Activated CD4-positive, CD25-positive, alpha-beta regulatory T cell treated with anti-CD3 and anti-CD28 coated beads, Interleukin-2, amount 50 U/mL, for 24 hours (primary cell): ENCODE results near the gene POM121C.
"Not testable (repeated sequence)": the region's sequence is repeated elsewhere in the genome, so short reads cannot be mapped to it uniquely, and the experiment has no call there.

Experiments
- ATAC-seq, 2 donors: fragments of 150-1000 bp; cut with Tn5 transposase; one replicate each; pipeline ENCODE4 v1.10.0; 2021; ENCODE audit warnings: mild to moderate bottlenecking in 1 of 2, moderate library complexity in 1 of 2

Gene POM121C

DNA sequence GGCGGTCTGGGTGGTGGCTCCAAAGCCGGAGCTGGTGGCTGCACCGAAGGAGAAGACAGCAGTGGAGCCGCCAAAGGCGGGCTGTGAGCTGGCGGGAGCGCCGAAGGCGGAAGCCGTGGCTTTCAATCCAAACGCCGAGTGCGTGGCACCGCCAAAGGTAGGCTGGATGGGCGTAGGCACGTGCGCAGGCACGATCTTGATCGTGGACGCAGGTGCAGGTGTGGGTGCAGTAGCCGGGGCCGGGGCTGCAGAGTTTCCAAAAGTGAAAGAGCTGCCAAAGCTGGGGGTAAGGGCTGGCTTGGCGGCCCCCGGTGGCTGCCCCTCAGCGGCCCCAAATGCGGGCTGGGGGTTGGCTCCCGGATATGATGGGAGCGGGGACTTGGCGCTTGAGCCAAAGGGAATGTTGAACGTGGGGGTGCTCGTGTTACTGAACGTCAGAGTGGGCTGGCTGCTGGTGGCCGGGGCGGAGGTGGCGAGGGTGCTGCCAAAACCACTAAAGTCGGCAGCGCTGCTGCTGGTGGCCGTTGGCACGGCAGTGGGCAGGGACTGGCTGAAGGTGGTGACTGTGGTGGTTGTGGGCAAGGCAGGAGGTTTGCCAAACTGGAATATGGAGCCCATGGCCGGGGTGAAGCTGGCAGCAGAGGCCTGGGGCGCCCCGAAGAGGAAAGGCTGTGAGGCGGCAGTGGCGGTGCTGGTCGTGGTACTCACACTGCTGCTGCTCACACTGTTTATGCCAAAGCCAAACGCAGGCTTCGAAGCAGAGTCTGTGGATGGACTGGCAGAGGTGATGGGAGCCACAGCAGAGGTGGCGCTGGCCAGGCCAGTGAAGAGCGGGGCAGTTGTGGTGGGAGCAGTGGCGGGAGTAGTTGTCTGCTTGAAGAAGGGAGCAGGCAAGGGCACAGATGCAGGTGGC is 64.0 kb downstream of the POM121C start:
- ATAC-seq, result not testable (repeated sequence)

DNA sequence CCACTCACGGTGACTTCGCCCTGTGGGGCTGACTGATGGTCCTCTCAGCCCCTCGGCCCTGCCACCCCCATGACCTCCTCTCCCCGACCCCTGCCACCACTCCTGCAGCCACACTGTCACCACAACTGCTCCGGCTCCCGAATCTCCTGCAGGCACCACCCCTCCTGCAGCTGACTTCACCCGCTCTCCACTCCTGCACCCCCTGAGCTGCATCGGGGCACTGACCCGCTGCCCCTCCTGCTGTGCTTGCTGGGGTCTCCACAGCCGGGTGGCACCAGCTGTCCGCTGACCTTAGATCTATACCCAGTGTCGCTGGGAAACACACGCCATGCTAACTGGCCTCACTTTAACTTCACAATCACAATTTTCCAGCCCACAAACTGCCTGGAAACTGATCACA is 65.9 kb downstream of the POM121C start:
- ATAC-seq, result not testable (repeated sequence)

DNA sequence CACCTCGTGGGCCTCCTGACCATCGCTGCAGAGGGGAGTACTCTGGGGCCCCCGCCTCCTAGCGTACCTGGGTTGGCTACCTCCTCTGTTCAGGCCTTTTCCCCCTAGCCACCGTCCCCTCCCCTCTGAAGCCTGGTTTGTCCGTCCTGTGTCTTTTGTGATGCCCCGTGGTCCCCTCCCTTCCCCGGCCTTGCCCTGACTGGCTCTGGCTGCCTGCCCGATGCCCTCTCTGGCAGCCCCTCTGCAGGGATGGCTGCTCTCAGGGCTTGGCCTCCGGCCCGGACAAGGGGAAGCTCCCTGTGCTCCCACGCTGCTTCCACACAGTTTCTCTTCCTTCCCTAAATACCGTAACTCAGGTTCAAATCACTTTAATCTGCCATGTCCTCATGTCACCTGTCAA is 66.4 kb downstream of the POM121C start:
- not testable (repeated sequence) for ATAC-seq

DNA sequence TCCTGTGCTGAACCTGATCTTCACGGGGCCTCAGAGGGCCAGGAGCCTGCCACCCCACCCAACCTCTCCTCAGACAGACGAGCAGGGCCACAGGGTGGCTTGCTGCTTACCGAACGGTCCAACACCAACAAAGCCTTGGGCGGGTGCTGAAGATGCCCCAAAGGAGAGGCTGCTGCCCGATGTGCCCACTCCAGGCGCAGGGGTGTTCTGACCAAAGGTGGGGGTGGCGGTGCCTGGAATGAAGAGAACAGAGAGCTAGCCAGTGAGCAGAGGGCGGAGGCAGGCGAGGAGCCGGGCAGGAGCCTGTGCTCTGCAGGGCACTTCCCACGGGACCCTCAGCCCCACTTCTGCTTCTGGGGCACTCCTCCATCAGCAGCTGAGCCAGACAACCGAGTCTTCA is 66.9 kb downstream of the POM121C start:
- not testable (repeated sequence) for ATAC-seq

DNA sequence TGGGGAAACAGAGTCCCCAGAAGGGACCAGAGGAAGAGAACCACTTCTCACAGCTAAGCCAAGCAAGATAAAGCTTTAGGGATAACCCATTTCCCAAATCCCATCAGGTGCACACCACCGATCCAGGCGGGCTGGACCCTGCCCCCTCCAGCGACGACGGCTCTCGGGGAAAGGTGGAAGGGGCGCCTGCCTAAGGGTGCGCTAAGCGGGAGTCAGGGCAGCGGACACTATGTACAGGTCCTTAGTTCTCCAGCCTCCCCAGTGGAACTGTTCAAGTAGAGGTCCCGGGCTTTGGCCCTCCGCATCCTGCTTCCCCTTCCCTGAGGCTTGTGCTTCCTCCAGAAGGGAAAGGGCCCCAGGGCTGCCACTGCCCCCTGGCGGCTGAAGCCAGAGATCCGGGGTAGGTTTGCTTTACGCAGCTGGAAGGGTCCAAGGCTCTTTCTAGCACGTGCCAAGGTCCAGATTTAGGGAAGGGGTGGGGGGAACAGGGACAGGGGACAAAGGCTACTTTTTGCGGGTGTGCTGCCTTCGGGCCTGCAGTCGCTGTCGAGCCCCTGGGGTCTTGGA is 67.7 kb downstream of the POM121C start:
- ATAC-seq, result not testable (repeated sequence)

DNA sequence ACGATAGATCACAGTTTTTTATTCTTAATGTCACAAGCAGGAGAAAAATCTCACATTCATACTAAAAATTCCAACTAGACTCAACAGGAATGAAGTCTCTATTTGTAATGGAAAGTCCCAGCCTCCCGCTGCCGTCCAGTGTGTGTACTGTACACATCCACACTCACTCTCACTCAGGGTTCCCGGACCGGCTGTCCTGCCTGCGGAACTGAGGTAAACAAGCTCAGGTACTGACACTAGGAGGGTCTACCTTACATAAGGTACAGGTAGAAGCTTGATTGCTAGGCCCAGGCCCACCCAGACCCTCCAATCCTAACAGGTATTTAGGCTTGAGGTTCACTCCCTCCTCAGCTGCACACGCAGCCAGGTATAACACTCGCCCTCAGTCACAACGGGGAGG is 69.3 kb downstream of the POM121C start:
- not testable (repeated sequence) for ATAC-seq

DNA sequence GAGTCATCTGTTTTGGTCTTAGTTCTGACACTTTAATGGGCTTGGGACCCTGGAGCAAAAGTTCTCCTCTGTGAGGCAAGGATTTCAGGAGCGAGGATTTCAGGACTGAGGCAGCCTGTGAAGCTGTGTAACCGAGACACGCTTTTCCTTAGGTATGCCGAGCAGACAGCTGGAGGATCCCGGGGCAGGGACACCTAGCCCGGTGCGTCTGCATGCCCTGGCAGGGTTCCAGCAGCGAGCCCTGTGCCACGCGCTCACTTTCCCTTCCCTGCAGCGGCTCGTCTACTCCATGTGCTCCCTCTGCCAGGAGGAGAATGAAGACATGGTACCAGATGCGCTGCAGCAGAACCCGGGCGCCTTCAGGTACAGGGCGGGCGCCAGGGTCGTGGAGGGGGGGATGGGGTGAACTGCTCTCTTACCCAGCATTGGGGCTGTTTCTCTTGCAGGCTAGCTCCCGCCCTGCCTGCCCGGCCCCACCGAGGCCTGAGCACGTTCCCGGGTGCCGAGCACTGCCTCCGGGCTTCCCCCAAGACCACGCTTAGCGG is 70.2 kb downstream of the POM121C start:
- not testable (repeated sequence) for ATAC-seq

DNA sequence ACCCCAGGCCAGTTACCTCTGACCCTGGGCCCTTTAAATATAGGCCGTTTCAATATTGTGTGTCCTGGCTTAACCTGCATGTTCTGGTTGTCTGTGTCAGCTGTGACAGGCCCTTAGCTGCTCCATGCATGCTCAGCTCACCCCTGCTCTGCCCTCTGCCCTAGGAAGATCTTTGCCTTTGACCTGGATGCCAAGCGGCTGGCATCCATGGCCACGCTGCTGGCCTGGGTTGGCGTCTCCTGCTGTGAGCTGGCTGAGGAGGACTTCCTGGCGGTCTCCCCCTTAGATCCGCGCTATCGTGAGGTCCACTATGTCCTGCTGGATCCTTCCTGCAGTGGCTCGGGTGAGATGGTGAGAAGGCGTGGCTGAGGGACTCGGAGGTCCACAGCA is 70.7 kb downstream of the POM121C start:
- ATAC-seq, result not testable (repeated sequence)

DNA sequence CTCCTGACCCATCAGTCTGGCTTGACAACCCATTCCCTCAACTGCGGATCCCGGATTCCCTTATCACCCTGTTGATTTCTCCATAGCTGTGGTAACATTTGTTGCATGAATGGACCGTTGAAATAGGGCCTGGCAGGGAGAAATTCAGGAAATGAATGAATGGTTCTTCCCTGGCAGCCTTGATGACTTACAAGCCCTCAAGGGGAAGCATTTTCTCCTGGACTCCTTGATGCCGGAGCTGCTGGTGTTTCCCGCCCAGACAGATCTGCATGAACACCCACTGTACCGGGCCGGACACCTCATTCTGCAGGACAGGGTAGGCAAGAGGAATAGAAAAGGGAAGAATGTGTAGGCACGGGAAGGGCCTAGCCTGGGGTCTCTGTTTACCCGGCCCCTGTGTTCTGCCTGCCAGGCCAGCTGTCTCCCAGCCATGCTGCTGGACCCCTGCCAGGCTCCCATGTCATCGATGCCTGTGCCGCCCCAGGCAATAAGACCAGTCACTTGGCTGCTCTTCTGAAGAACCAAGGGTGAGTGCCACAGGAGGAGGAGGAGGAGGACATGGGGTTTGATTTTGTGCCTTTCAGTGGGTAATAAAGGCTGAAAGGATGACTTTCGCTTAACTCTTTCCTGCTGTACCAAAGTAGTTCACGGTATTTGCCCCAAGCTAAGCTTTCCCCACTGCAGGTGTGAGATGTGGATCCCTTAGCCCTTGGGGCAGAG is 71.2 kb downstream of the POM121C start:
- ATAC-seq, result not testable (repeated sequence)

DNA sequence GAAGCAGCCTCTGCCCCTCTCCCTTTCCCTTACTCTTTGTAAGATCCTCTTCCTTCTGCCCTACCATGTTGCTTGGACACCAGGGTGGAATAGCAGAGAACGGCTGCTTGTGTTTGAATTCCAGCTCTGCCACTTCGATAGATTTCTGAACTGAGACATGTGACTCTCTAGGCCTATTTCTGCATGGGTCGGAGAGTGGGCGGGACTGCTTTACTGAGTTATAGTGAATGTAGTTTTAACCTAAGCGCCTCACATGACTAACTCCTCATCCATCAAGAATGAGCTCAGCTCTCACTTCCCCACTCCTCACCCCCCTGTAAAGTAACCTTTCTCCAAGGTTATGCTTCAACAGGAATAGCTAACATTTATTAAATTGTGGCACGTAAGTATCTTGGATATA is 71.9 kb downstream of the POM121C start:
- ATAC-seq, result not testable (repeated sequence)

DNA sequence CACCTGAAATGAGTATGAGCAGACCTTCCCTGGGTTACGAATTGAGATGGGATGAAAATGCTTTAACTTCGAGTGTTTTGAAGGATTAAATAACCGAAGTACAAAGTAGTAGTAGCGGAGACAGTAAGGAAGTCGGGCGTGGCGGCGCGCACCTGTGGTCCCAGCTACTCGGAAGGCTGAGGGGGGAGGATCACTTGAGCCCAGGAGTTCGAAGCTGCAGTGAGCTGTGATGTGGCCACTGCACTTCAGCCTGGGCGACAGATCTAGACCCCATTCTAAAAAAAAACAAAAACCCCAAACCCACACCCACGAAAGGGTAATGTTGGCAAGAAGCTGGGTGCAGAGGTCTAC is 75.3 kb downstream of the POM121C start:
- ATAC-seq, result peak in 1 of 2 donors; percentile 5

DNA sequence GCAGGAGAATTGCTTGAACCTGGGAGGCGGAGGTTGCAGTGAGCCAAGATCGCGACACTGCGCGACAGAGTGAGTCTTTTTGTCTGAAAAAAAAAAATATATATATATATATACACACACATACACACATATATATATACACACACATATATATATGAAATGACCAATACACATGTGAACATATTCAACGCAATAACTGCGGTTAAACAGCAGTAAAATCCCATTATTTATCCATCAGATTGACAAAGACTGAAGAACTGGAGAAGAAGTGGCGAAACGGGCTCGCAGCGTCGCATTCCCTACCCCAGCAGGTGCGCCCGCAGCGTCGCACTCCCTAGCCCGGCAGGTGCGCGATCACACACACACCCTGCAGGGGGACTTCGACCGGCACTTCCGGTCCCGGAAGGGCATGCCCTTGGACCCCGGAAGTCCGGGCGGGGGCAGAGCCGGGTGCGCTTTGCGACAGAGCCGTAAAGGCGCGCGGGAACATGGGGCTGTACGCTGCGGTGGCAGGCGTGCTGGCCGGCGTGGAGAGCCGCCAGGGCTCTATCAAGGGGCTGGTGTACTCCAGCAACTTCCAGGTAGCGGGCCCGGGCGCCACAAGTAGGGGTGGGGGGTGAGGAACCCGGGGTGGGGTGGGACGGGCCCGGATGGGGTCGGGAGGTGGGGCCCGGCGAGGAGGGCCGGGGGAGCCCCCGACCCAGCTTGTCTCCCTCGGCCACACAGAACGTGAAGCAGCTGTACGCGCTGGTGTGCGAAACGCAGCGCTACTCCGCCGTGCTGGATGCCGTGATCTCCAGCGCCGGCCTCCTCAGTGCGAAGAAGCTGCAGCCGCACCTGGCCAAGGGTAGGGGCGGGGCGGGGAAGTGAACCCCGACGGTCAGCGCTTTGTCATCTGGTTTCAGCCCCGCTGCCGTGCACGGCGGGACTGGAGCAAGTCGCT is 75.9 kb downstream of the POM121C start:
- peak; percentile 93 to 96 for ATAC-seq

DNA sequence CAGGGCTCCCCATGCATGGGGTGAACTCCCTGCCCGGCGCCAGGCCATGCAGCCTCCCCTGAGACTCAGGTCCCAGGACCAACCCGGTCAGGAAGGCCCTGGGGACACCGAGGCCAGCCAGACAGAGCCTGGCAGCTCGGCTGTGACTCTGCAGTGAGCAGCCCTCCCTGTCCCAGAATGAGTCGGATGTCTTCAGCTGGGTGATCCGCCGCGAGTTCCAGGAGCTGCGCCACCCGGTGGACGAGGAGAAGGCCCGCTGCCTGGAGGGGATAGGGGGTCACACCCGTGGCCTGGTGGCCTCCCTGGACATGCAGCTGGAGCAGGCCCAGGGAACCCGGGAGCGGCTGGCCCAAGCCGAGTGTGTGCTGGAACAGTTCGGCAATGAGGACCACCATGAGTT is 81.4 kb downstream of the POM121C start:
- not testable (repeated sequence) for ATAC-seq

DNA sequence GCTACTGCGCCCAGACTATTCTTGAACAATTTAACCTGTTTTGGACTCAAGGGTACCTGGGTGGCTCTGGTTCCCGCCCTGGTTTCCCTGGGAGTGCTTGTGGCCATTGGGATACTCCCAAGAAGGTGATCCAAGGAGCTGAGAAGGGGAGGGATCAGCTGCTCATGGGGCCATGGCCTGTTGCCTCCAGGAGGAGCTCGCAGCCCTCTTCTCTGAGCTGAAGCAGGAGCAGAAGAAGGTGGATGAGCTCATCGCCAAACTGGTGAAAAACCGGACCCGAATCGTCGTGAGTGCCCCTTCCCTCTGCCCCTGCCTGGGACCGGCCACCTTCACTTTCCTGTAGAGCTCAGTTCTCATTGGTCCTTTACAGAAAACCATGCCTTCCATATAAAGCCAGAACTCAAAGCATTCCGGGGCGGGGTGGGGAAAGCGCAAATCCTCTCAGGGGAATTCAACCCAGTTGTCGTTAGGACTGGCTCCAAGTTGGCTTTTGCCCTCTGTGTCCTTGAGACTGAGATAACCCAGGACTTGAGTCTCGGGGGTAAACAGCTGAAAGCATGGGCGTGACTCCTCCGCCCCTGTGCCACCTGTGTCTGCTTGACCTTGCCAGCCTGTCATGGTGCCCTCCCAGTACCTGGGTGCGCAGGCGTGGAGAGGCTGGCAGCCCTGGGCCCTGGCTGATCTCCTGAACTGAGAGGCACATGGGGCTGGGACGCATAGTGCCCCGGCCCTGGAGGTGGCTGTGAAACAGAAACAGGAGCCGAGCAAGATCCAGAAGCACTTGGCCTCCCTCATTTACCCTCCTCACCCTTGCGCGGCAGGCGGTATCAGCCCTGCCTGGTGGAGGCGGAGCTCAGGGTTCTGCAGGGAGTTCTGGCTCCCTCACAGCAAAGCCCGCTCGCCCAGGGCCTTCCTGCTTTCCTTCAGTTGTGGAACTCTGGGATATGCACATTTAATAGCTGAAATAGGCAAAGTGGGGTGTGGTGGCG is 82.3 kb downstream of the POM121C start:
- not testable (repeated sequence) for ATAC-seq

DNA sequence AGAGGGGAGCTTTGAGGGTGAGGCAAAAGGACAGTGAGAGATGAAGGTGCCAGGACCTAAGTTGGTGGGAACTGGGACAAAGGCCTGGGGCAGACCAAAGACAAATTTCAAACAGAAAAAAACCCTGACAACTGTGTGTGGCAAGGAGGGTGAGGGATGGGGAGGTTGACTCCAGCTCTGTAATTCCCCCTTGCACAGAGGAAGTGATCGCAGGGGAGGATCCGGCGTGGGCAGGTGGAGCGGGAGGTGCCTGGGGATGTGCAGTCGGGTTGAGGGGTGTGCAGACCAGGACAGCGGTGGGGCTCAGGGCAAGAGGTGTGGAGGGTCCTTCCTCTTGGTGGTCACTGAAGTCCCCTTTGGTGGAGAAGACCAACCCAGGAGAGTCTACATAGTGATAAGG is 85.5 kb downstream of the POM121C start:
- not testable (repeated sequence) for ATAC-seq

DNA sequence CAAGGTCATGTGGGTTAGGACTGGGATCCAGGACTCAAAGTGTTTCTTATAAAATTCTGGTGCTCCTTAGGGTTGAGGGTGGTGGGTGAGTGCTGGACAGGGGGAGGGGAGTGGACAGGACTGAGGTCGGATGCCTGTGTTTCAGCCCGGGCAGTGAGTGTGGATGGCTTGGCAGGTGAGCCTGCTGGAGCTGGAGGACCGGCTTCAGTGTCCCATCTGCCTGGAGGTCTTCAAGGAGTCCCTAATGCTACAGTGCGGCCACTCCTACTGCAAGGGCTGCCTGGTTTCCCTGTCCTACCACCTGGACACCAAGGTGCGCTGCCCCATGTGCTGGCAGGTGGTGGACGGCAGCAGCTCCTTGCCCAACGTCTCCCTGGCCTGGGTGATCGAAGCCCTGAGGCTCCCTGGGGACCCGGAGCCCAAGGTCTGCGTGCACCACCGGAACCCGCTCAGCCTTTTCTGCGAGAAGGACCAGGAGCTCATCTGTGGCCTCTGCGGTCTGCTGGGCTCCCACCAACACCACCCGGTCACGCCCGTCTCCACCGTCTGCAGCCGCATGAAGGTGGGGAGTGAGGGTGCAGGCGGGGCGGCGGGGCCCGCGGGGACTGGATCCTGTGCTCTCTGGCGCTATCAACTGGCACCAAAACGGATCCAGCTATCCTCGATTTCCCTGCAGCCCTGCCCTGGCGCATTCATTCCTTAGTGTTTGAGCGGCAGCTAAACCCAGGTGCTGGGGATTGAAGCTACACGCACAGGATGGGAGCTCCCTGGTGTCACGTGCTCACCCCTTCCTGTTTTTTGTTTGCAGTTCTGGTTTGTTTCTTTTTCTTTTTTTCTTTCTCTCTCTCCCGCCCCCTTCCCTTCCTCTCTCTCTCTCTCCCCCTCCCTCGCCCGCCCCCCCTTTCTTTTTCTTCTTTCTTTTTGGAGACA is 87.1 kb downstream of the POM121C start:
- ATAC-seq, result peak; percentile 62 to 73

DNA sequence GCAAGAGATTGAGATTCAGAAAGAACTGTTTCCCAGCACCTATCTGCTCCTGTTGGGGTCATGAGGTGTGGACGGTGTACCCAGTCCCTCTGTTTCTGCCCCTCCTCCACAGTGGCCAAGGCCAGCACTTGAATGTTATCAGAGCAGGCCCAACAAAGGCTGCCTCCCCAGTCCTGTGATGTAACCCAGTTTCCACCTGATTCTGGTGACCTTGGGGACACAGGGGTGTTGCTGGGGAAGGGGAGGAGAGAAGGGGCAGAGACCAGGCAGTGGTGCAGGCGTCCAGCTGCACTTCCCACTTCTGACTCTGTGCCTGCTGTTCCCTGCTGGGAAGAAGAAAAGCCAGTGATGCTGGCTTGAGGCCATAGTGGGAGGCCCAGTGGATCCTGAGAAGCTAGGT is 88.2 kb downstream of the POM121C start:
- not testable (repeated sequence) for ATAC-seq

DNA sequence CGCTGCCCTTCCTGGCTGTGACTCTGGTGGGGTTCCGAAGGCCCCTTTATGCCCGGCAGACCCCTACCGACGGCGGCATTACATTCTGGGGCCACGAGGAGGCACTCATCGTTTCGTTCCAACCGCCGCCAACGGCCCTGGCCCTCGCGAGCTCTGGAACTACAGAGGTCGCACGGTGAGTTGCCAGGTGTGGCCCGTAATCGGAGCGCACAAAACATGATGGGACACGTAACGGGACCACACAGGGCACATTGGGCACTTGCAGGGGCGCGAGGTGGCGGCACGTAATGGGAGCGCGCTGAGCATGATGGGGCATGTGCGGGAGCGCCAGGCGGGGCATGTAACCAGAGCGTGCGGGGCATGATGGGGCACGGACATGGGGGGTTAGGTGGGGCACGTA is 90.8 kb downstream of the POM121C start, which contains the start of gene TRIM73:
TRIM73 (plus strand) TSS at position 301 of the 400 bp plus-strand sequence. CDS start 3,305 bp downstream, outside the sequence.
- ATAC-seq, result not testable (repeated sequence)

DNA sequence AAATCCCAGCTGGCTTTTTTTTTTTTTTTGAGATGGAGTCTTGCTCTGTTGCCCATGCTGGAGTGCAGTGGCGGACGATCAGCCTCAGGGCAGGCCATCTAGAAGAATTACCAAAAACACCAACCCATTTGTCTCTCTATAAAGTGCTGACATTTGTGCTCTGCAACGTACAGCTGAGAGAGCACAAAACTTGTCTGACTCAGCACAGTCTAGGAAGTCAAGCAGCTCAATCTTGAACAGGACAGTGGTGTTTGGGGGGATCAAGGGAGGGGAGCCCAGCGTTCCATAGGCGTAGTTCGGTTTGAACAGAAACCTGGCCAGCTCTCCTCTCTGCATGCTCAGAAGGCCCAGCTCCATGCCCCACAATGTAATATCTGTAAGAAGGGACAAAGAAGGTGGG is 92.9 kb downstream of the POM121C start:
- not testable (repeated sequence) for ATAC-seq
